Small intestine (tissue), 7 donors: ENCODE measurements around the gene NCKAP1. TPM values are rescaled to one million over a fixed set of nuclear protein-coding genes. Genes with fewer than 3 reads are reported as not detected.
"Not testable (repeated sequence)": the region's sequence is repeated elsewhere in the genome, so short reads cannot be mapped to it uniquely, and the experiment has no call there.

Source experiments
- DNase-seq, 2 donors: peaks; one replicate each; pipeline versions ENCODE4 v3.0.0 to v3.0.0-alpha.2; 2013
- FAIRE-seq: peaks from 2 replicates; lab custom pipeline; 2012; peaks lifted over from hg19 to GRCh38; lab: Jason Lieb, UNC
- H3K27ac ChIP-seq, 3 donors: one replicate each; pipeline ENCODE4 v1.5.1; 2013; ENCODE audit warnings: low read length in 2 of 3, mild to moderate bottlenecking in 2 of 3, control low read depth in 1 of 3, inconsistent platforms in 1 of 3, low read depth in 1 of 3, moderate library complexity in 1 of 3
- H3K27me3 ChIP-seq, 3 donors: one replicate each; pipeline ENCODE4 v1.6.1; 2013; ENCODE audit warnings: low read length in 3 of 3, inconsistent platforms in 1 of 3; ENCODE audit not compliant: control insufficient read depth in 3 of 3, insufficient read depth in 3 of 3
- H3K36me3 ChIP-seq, 3 donors: one replicate each; pipeline ENCODE4 v1.6.1; 2013; ENCODE audit warnings: low read length in 3 of 3, inconsistent platforms in 1 of 3, low read depth in 1 of 3, mild to moderate bottlenecking in 1 of 3, moderate library complexity in 1 of 3; ENCODE audit not compliant: control insufficient read depth in 3 of 3, insufficient read depth in 2 of 3
- H3K4me1 ChIP-seq, 3 donors: one replicate each; pipeline ENCODE4 v1.6.1; 2013; ENCODE audit warnings: low read length in 2 of 3, inconsistent platforms in 1 of 3, low read depth in 1 of 3, mild to moderate bottlenecking in 1 of 3, moderate library complexity in 1 of 3; ENCODE audit not compliant: control insufficient read depth in 3 of 3, insufficient read depth in 2 of 3
- H3K4me3 ChIP-seq, 3 donors: one replicate each; pipeline ENCODE4 v1.5.1; 2013; ENCODE audit warnings: low read length in 3 of 3, control low read depth in 1 of 3, inconsistent platforms in 1 of 3, low read depth in 1 of 3, mild to moderate bottlenecking in 1 of 3, moderate library complexity in 1 of 3
- H3K9me3 ChIP-seq, 2 donors: one replicate each; pipeline ENCODE4 v1.6.1; 2013; ENCODE audit warnings: low read depth in 1 of 2, low read length in 1 of 2; ENCODE audit not compliant: control insufficient read depth in 2 of 2, insufficient read depth in 1 of 2
- WGBS, 3 donors: extraction: QIAGEN DNeasy Blood & Tissue Kit; methylation state at CpG; one replicate each; pipeline ENCODE4 v1.1.7; 2013; 5-methylcytosine and 5-hydroxymethylcytosine counted together
- polyA plus RNA-seq, 4 donors: library from polyadenylated mRNA; stranded (reverse) in 3 of 4; unstranded in 1 of 4; fragments of 200-250 nt in 3 of 4; fragments of 120-200 nt in 1 of 4; gene quantifications; one replicate each; pipeline versions ENCODE4 v1.2.1 to v1.2.3, GENCODE V29; 2013
- donor health status: healthy with polysubstance abuse.
- donor health status: control.
- donor health status: control.
- donor health status: Bipolar disorder and iron deficiency.
- donor health status: healthy.

The NCKAP1 gene
- polyA plus RNA-seq, 4 donors: 60.3 to 124 (median 71.5) TPM

- FAIRE-seq (no peak), DNase-seq (no peak)
- Histone ChIP-seq H3K36me3 (peaks cover 0 to 6% (median 0%) of the 10 kb centered on the region in 3 donors), H3K27me3 (no peaks in the 10 kb centered on the region), H3K9me3 (no peaks in the 10 kb centered on the region), H3K4me1 (peaks cover 3 to 6% (median 4%) of the 10 kb centered on the region in 3 donors), H3K27ac (no peak overlapping the region), H3K4me3 (no peak overlapping the region)
- 71 to 89% (median 80%) methylated on average over 8 of the region's 8 CpGs for WGBS, 3 donors
Measured at GRCh38 chr2:183024339-183025095, 13.7 kb downstream of the NCKAP1 start.

- Histone ChIP-seq H3K36me3 (peaks cover 0 to 9% (median 0%) of the 10 kb centered on the region in 3 donors), H3K27me3 (no peaks in the 10 kb centered on the region), H3K4me3 (no peak overlapping the region), H3K9me3 (no peaks in the 10 kb centered on the region), H3K27ac (no peak overlapping the region), H3K4me1 (peaks cover 3 to 5% (median 4%) of the 10 kb centered on the region in 3 donors)
- 90 to 93% (median 93%) methylated on average over 3 of the region's 3 CpGs for WGBS, 3 donors
- DNase-seq (no peak), FAIRE-seq (no peak)
Measured at GRCh38 chr2:183022711-183023110, 15.5 kb downstream of the NCKAP1 start.

- WGBS, 3 donors: 92 to 95% (median 94%) methylated on average over 2 of the region's 2 CpGs
- DNase-seq: no peak
- H3K27ac ChIP-seq: no peak overlapping the region
- H3K36me3 ChIP-seq: peaks cover 0 to 15% (median 0%) of the 10 kb centered on the region in 3 donors
- H3K27me3 ChIP-seq: no peaks in the 10 kb centered on the region
- FAIRE-seq: no peak
- no peaks in the 10 kb centered on the region for H3K9me3 ChIP-seq
- no peak overlapping the region for H3K4me3 ChIP-seq
- peaks cover 3 to 5% (median 4%) of the 10 kb centered on the region in 3 donors for H3K4me1 ChIP-seq
Measured at GRCh38 chr2:183021613-183022012, 16.6 kb downstream of the NCKAP1 start.

GRCh38 chr2:183019718-183020442 is 18.4 kb downstream of the NCKAP1 start:
- Histone ChIP-seq H3K36me3 (peaks cover 0 to 15% (median 0%) of the 10 kb centered on the region in 3 donors), H3K4me1 (no peaks in the 10 kb centered on the region), H3K9me3 (no peaks in the 10 kb centered on the region), H3K4me3 (no peak overlapping the region), H3K27me3 (no peaks in the 10 kb centered on the region), H3K27ac (no peak overlapping the region)
- DNase-seq: no peak
- no peak for FAIRE-seq
- WGBS, 3 donors: 92 to 97% (median 95%) methylated on average over 1 of the region's 1 CpG

GRCh38 chr2:183017845-183018244 is 20.4 kb downstream of the NCKAP1 start:
- 93 to 96% (median 95%) methylated on average over 11 of the region's 11 CpGs for WGBS, 3 donors
- not testable (repeated sequence) for H3K27me3 ChIP-seq, H3K9me3 ChIP-seq, DNase-seq, H3K27ac ChIP-seq, H3K4me3 ChIP-seq, FAIRE-seq, H3K4me1 ChIP-seq
- H3K36me3 ChIP-seq: peaks cover 0 to 15% (median 0%) of the 10 kb centered on the region in 3 donors

GRCh38 chr2:183014005-183014404 is 24.3 kb downstream of the NCKAP1 start:
- no peaks in the 10 kb centered on the region for H3K4me1 ChIP-seq
- H3K27ac ChIP-seq: no peak overlapping the region
- FAIRE-seq: no peak
- H3K36me3 ChIP-seq: peaks cover 0 to 9% (median 0%) of the 10 kb centered on the region in 3 donors
- H3K4me3 ChIP-seq: no peak overlapping the region
- DNase-seq: no peak
- H3K27me3 ChIP-seq: no peaks in the 10 kb centered on the region
- WGBS, 3 donors: 85 to 89% (median 88%) methylated on average over 2 of the region's 2 CpGs
- H3K9me3 ChIP-seq: no peaks in the 10 kb centered on the region

GRCh38 chr2:183011743-183012142 is 26.5 kb downstream of the NCKAP1 start:
- WGBS, 3 donors: 87 to 95% (median 93%) methylated on average over 2 of the region's 2 CpGs
- H3K4me1 ChIP-seq: no peaks in the 10 kb centered on the region

GRCh38 chr2:183010112-183010511 is 28.1 kb downstream of the NCKAP1 start:
- Histone ChIP-seq H3K9me3 (no peaks in the 10 kb centered on the region), H3K27ac (no peak overlapping the region), H3K27me3 (no peaks in the 10 kb centered on the region), H3K4me1 (no peaks in the 10 kb centered on the region), H3K4me3 (no peak overlapping the region), H3K36me3 (peaks cover 0 to 7% (median 0%) of the 10 kb centered on the region in 3 donors)
- 66 to 70% (median 67%) methylated on average over 5 of the region's 5 CpGs for WGBS, 3 donors
- FAIRE-seq (no peak), DNase-seq (peak; percentile 19 to 34)

More at GRCh38 chr2:183011743-183012142, 26.5 kb downstream of the NCKAP1 start:
- peaks cover 0 to 6% (median 0%) of the 10 kb centered on the region in 3 donors for H3K36me3 ChIP-seq
- no peak overlapping the region for H3K27ac ChIP-seq
- H3K9me3 ChIP-seq: no peaks in the 10 kb centered on the region
- no peak for DNase-seq
- H3K27me3 ChIP-seq: no peaks in the 10 kb centered on the region
- H3K4me3 ChIP-seq: no peak overlapping the region
- no peak for FAIRE-seq
